ENCODE results near the gene ATP2B3. TPM values are rescaled to one million over a fixed set of nuclear protein-coding genes. Genes with fewer than 3 reads are reported as not detected.
A peak's percentile ranks its signal among the peaks of the same experiment; 100 is the strongest.

The ATP2B3 gene
- total and polyA plus RNA-seq, 9 of the 15 experiments (the other 6 are each of a cell fraction or from before 2014, with no cell fraction given) = 0.04 TPM; not detected in 8

DNA sequence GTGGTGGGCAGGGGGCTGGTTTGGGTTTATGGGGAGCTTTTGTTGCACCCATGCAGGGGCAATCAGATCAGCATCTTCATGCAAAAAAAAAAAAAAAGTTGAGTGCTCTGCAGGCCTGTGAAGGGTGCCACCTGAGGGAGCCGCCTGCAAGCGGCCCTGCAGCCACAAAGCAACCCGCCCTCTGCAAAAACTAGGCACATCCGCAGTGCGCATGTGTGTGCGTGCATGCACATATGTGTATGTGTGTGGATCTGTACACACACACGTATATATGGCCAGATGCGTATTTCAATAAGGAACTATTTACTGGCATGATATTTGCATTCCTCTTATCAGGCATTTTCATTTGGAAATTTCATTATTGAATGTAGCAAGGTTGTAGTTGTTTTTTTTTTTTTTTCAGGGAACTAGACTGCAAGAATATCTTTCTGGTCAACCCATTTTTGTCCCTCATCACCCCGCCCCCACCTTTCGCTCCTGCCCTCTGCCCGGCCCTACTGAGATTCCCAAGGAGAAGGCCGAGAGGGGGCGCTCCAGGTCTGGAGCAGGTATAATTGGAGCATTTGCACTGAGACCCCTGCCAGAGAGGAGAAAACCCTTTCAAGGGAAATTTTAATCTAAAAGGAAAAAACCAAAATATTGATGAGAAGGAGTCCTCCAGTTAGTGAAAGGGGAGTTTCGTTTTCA is 63.4 kb downstream of the ATP2B3 start:
- peak; percentile 77 for ATAC-seq
- Histone ChIP-seq H3K27ac (ENCODE audit: extremely low read depth, low read depth, low read length) (no peak overlapping the region), H3K4me1 (replicated peaks in 1 of 2; ENCODE audit: control insufficient read depth in 2 of 2, insufficient read depth in 2 of 2, low read length in 2 of 2) (peaks cover 0 to 4% of the 10 kb centered on the region in 2 experiments; a peak in 3 of 5 replicates), H3K79me2 (ENCODE audit: control insufficient read depth, insufficient read depth, low read length) (no peaks in the 10 kb centered on the region), H4K20me1 (replicated peaks; ENCODE audit: control insufficient read depth, insufficient read depth, low read length) (0 out of 2 replicates have a peak, but pooled peaks cover 3% of the 10 kb centered on the region), H3K4me3 (no peak overlapping the region), H3K9me1 (ENCODE audit: control insufficient read depth, insufficient read depth, low read length) (no peaks in the 10 kb centered on the region), H2AFZ (ENCODE audit: low read depth, low read length) (no peak overlapping the region), H3K27me3 (ENCODE audit: control insufficient read depth in 2 of 2, insufficient read depth in 2 of 2, low read length in 2 of 2) (peaks cover 4 to 23% of the 10 kb centered on the region in 2 experiments; a peak in 4 of 5 replicates), H3K9ac (ENCODE audit: insufficient read depth in 1 of 2, low read depth in 2 of 2, low read length in 2 of 2) (no peak overlapping the region), H3K4me2 (ENCODE audit: insufficient read depth, low read length) (no peak overlapping the region), H3K9me3 (replicated peaks; ENCODE audit: control insufficient read depth, insufficient read depth, low read depth, low read length) (no peaks in the 10 kb centered on the region), H3K36me3 (ENCODE audit: control insufficient read depth, insufficient read depth, low read length) (no peaks in the 10 kb centered on the region)
- BruUV-seq (replicated peaks) = no TSS peak
- FAIRE-seq = peak; percentile 32
- ChIA-PET POLR2A (no interaction called here), CTCF (ENCODE audit: low intra/inter-chr PET ratio) (interaction anchor here (1.0 kb wide), 1 partner anchor 127 kb away, joined by 5 read pairs; no protein-coding TSS in a partner anchor)
- in situ Hi-C loops (cut with MboI) (no loop called here), intact Hi-C loops (cut with micrococcal nuclease) (loop anchor here (2.0 kb wide), 1 partner anchor 70 kb away; no protein-coding TSS in a partner anchor)
- 9% methylated on average over 12 of the region's 14 CpGs for WGBS (ENCODE audit: insufficient coverage, low coverage, missing lambda C conversion rate)
- peak; percentile 52 to 64 (median 63) for DNase-seq (ENCODE audit: extremely low read depth in 1 of 4, low spot score in 3 of 4)
- peak in 1 of 2 experiments; percentile 45; a peak in 1 of 4 replicates for TF ChIP-seq MAZ (CRISPR knock-in tag; conservative IDR thresholded peaks at IDR 0.05 in 1 of 2, IDR thresholded peaks at IDR 0.05 in 1 of 2)
- peak; percentile 79 to 80 for TF ChIP-seq NRF1 (conservative IDR thresholded peaks at IDR 0.05 in 1 of 2, IDR thresholded peaks at IDR 0.05 in 1 of 2)
- TF ChIP-seq RAD21 (CRISPR knock-in tag; conservative IDR thresholded peaks at IDR 0.05 in 1 of 2, IDR thresholded peaks at IDR 0.05 in 1 of 2) = peak; percentile 26 to 44
- TF ChIP-seq ATF7 (IDR thresholded peaks at IDR 0.05) = no peak
- TF ChIP-seq, protein P1, sequence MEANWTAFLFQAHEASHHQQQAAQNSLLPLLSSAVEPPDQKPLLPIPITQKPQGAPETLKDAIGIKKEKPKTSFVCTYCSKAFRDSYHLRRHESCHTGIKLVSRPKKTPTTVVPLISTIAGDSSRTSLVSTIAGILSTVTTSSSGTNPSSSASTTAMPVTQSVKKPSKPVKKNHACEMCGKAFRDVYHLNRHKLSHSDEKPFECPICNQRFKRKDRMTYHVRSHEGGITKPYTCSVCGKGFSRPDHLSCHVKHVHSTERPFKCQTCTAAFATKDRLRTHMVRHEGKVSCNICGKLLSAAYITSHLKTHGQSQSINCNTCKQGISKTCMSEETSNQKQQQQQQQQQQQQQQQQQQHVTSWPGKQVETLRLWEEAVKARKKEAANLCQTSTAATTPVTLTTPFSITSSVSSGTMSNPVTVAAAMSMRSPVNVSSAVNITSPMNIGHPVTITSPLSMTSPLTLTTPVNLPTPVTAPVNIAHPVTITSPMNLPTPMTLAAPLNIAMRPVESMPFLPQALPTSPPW (CRISPR knock-in tag; IDR thresholded peaks at IDR 0.05) = peak; percentile 26; the same call in 1 of the 2 replicates
- peak; percentile 62 to 68 (median 64); a peak in 5 of 6 replicates for TF ChIP-seq CTCF (IDR thresholded peaks at IDR 0.05 in 2 of 3, conservative IDR thresholded peaks at IDR 0.05 in 1 of 3; ENCODE audit: insufficient read depth in 2 of 3, low read depth in 1 of 3, low read length in 3 of 3)
- no peak for TF ChIP-seq RBM22 (IDR thresholded peaks at IDR 0.05; ENCODE audit: low read depth, low read length, poor library complexity, severe bottlenecking)

Measured in K562 (cell line).